ENCODE results near the gene ABHD4.

DNA sequence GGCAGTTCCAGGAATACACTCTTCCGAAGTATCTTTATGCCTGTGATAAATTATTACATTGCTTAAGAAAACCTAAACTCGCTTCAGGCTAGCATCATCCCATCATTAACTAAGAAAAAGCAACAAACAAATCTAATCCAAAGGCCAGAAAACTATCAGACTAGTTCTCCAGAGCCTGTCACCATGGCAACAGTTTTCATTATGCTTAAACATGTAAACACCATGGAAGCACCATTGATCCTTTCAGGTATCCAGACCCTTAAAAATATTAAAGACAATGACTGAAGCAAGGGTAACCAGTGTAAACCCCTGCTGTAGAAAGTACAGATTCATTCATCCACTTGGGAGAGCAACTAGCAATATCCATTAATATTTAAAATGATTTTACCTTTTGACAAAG, 18.9 kb upstream of the ABHD4 start:
- TF ChIP-seq, protein P1, sequence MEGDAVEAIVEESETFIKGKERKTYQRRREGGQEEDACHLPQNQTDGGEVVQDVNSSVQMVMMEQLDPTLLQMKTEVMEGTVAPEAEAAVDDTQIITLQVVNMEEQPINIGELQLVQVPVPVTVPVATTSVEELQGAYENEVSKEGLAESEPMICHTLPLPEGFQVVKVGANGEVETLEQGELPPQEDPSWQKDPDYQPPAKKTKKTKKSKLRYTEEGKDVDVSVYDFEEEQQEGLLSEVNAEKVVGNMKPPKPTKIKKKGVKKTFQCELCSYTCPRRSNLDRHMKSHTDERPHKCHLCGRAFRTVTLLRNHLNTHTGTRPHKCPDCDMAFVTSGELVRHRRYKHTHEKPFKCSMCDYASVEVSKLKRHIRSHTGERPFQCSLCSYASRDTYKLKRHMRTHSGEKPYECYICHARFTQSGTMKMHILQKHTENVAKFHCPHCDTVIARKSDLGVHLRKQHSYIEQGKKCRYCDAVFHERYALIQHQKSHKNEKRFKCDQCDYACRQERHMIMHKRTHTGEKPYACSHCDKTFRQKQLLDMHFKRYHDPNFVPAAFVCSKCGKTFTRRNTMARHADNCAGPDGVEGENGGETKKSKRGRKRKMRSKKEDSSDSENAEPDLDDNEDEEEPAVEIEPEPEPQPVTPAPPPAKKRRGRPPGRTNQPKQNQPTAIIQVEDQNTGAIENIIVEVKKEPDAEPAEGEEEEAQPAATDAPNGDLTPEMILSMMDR (IDR thresholded peaks at IDR 0.05): no peak
- TF ChIP-seq POLR2A (IDR thresholded peaks at IDR 0.05): no peak

Measured in vagina (tissue), 2 donors.